Glomerular endothelial cell (primary cell): ENCODE data around the gene SDK1. TPM values are rescaled to one million over a fixed set of nuclear protein-coding genes. Genes with fewer than 3 reads are reported as not detected.

Source experiments
- DNase-seq: peaks from one replicate; pipeline ENCODE4 v3.0.0-alpha.2; 2011; ENCODE audit warnings: low read depth, low spot score; ENCODE audit errors: extremely low read depth
- total RNA-seq: library from RNA; depleted of rRNA; stranded (reverse); fragments of >200 nt; gene quantifications from 2 replicates; pipeline ENCODE4 v1.2.3, GENCODE V29; 2015

SDK1 gene
- total RNA-seq, 1 donor from 2014 or later, result 2.3 TPM

DNA sequence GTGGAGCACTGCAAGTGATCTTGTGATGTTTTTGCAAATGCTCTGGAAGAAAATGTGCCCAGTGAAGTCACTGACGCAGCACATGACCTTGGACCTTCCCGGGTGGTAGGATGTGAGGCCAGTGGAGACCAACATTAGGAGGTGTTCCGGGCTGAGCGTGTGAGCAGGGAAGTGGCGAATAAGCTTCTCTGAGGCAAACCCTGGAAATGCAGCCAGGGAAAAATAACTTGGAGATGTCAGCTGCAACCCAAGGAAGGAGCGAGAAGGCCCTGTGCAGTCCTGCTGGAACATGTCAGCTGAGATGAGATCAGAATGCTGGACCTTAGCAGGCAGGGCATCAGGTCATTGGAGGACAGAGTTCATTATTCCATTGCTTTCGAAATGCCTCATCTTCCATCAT is 18.6 kb upstream of the SDK1 start:
- no peak for DNase-seq

GRCh38 chr7:3283130-3283704 is 17.8 kb upstream of the SDK1 start:
- DNase-seq, result no peak

- no peak for DNase-seq
Measured at GRCh38 chr7:3285652-3286051, 15.4 kb upstream of the SDK1 start.

DNA sequence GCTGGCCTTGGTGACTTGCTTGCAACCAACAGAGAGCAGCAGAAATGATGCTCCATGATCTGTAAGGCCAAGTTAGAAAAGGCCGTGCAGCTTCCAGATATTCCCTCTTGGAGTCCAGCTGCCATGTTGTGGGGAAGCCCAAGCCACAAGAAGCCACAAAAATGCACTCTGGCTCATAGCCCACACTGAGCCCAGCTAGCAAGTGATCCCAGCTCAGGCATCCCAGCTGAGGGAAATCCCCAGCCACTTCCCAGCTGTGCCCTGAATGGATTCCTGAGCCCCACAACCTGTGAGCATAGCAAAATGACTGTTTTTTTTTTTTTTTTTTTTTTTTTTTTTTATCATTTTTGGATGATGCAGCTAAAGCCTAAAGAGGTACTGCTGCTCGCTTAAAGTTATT is 11.1 kb upstream of the SDK1 start:
- no peak for DNase-seq

DNA sequence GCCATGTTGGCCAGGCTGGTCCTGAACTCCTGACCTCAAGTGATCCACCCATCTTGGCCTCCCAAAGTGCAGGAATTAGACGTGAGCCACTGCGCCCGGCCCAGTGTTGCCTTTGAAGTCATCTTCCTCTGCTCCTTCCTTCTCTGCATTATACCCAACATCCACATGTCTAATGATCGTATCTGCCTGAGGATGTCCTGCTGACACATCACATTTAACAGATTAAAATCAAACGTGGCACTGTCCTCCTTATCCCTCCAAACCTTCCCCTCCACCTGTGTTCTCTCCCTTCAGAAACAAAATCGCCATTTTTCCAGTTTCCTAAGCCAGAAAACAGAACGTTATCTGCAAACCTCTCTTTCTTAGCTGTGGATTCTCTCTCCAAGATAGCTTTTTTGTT is 8.4 kb upstream of the SDK1 start:
- DNase-seq, result no peak

DNA sequence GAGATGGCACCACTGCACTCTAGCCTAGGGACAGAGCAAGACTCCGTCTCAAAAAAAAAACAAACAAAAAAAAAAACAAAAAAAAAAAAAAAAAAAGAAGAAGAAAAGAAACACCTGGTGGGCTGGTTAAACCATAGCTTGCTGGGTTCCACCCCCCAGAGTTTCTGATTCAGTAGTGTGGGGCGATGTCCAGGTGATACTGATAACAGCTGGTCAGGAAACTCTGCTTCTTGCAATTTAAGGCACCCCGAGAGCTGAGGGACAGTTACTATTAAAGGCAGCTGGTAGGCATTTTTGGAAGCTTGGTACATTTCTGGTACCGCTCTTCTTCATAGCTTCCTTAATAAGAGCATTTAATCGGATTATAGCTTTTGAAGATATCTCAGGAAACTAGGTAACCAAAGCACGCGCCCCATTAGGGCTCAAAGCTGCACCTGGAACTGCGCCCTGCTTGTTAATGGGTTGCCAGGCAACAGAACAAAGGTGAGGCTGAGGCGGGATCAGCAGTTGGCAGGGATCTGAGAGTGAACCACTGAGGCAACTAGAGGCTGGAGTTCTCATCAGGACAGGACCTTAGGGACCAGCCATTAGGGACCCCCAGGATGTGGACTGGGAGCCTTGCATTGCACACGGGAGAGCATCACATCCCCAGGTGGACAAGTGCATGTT is 6.5 kb upstream of the SDK1 start:
- DNase-seq, result no peak

DNA sequence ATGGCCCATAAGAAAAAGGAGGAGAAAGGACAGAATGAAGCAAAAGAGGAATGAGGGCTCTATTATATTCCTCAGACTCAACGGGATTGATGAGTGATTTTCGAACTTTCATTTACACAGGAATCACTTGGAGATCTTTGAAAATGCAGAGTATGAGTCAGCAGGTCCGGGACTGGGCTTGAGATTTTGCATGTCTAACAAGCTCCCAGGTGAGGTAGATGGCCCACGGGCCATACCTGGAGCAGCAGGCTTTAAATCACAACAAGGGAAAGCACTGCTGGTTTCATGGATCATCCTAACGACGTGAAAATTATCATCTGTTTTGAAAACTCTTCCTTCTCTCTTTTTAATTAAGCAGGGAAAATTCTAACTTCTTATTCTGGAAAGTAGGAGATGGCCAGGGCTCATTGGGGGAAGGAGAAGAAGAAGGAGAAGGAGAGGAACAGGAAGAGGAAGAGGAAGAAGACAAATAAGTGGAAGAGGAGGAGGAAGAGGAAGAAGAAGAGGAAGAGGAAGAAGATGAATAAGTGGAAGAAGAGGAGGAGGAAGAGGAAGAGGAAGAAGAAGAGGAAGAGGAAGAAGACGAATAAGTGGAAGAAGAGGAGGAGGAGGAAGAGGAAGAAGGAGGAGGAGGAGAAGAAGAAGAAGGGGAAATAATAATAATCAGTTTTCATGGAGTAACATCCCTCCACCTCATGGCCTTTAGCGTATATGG is 3.8 kb upstream of the SDK1 start:
- no peak for DNase-seq

- DNase-seq, result no peak
Measured at GRCh38 chr7:3300221-3300650, 816 bp upstream of the SDK1 start.

- DNase-seq, result no peak
Measured at GRCh38 chr7:3301449-3301731, 338 bp downstream of the SDK1 start.

DNA sequence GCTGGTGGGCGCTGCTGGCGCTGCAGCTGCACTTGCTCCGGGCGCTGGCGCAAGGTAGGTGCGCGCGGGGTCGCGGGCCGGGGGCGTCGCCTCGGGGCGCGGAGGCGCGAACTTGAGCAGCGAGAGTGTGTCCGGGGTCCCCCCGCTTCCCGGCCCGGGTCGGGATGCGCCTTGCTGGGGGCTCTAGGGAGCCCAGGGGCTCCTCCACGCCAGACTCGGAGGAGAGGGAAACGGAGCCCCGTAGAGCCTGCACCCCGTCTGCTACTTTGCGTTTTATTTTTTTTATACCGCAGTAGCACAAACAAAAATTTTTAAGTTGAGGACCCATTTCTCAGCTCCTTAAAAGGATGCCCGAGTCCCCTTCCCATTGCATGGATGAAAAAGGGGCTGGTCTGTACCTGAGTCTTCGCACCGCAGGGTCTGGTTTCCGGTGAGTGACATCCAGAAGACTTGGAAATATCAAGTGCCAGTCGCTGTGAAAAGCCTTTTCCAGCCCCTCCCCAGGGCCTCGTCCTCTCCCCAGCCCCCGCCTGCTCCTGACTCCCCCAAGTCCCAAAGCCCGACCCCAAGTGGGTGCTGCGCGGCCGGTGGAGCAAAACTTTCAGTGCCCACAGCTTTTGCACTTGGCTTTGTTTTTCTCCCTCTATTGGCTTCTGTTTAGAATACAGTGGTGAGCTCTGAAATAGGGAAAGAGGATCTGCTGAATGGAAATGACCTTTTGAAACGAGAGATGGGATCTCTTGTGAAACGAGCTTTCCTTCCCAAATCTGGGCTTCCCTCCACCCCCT is 973 bp downstream of the SDK1 start:
- no peak for DNase-seq

DNA sequence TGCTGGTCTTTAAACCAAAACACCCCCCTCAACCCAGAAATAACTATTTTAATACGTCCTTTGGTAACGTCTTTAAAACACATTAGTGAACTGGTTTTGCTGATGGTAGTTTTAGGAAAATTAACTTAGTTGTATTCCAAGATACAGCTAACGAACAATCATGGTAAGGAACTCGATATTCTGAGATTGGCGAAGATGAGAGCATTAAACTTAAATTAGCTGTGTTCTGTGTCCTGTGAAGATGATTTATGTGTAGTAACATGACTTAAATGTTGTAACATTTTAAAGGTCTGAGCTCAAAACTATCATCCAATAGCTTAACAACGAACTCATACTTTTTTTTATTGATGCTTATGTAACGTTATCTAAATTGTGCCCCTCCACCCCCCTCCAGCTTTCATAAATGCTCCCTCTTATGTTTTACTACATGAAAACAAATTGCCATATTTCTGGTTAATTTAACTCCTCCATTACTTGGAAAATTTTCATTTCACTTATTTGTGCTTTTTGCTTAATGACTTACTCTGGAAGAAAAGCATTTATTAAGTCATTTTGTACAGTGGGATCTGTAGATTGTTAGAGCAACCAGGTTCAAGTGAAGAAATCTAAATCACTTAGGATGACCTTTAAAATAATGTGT is 1.7 kb downstream of the SDK1 start:
- no peak for DNase-seq

DNA sequence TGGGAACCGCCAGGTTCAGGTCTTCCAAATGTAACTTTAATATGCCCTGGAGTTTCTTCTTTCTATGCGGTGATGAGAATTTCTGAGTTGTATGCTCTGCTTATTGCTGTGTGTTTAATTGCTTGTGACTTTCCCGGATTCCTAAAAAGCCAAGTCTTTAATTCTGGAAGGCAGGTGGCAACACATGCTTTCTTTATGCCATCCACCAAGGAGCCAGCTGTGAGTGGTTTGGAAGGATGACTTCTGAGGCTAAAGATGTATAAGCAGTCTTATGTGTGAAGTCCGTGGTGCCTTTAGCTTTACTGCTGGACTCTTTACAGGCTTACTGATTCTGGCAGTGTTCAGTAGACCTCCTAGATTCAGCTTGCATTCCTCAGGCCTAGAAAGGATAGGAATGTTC is 3.1 kb downstream of the SDK1 start:
- DNase-seq, result no peak

DNA sequence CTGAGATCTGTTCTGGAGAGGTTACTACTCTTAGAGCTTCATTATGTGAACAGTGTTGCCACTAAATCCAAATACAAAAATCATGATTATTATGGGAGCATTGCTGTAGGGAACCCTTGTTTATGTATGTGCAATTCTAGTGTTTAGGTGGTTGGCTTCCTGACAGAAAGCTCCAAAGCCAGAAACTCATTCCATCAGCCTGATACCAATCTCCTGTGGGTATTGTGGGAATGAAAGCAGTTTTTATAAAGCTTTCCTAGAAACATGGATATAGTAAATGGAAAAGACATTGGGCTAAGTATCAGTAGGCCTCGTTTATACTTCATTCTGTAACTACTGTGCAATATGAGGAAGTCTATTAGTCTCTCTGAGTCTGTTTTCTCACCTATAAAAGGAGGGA is 6.4 kb downstream of the SDK1 start:
- no peak for DNase-seq

- DNase-seq, result no peak
Measured at GRCh38 chr7:3309140-3309539, 8.1 kb downstream of the SDK1 start.

- DNase-seq, result no peak
Measured at GRCh38 chr7:3309956-3310355, 8.9 kb downstream of the SDK1 start.

DNA sequence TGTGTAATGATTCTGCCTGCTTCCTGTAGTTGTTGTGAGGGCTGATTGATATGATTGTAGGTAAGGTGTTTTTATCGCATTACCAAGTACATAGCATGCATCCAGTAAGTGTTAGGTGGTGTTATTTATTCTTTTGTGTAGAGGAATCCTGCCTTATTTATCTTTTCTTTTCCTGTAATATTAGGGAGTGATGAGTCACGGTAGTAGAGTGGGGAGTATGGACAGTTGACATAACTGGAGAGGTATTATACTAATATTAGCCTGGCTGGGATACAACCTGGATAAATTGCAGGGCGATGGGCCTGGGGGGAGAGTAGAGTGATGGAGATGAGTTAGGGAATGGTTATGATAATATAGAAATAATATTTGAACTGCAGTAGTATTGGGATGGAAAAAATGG is 9.8 kb downstream of the SDK1 start:
- no peak for DNase-seq

DNA sequence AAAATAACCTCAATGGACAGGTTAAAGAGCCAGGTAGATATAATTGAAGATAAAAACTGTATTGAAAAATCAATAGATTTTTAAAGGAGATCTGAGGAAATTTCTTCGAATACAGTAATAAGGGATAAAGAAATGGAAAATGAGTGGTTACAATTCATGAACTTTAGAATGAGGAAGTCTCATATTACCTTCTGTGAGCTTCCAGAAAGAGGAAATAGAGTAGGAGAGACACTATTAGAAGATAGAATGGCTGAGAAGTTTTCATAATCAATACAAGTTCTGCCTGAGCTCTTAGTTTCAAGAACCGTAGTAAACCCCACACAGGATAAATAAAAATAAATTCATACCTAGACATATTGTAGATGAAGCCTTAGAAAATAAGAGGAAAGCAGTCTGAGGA is 11.5 kb downstream of the SDK1 start:
- DNase-seq, result no peak

DNA sequence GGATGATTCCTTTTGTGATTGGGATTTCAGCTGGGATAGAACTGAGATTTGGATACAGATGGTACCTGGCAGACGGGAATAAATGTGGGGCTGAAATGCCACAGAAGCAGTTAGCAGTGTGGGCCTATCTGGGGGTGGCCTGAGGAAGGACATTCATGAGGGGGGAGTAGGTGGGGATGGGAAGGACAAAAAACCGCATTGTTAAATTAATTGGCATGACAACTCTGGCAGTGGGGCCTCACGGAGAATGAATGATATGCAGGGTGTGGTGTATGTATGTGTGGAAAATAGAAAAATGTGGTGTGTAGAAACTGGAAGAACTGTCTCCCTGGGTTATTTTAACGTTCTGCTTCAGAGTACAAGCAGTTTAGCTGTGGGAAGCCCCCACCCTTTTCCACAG is 17.8 kb downstream of the SDK1 start:
- DNase-seq, result no peak

DNA sequence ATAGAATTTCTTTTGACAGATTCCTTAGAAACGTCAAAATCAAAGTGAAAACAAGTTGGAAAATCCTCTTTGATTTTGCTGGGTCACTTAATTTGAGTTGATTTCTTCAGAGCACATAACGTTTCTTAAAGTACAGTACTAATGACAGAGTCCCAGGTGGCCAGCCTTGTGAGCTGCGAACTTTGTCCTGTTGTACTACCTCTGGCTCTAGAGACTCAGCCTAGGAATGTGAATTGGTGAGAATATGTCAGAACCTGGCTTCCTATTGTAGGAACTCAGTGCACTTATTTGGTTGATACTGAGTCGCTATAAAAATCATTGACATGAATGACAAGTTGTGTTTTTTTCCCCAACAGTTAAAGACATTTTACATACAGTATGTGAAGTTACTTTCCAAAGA is 20.2 kb downstream of the SDK1 start:
- no peak for DNase-seq

DNA sequence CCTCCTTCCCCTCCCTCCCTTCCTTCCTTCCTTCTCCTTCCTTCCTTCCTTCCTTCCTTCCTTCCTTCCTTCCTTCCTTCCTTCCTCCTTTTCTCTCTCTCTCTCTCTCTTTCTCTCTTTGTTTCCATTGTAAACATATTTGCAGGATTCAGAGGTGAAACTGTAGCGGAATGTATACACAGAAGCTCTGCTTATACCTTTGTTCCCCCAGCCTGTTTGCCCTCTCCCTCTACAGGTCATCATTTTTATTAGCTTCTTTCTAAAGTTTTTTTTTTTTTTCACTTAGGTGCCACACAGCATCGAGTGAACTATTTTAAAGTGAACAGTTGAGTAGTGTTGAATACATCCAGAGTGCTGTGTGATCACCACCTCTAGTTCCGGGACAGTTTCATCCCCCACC is 20.7 kb downstream of the SDK1 start:
- no peak for DNase-seq

DNA sequence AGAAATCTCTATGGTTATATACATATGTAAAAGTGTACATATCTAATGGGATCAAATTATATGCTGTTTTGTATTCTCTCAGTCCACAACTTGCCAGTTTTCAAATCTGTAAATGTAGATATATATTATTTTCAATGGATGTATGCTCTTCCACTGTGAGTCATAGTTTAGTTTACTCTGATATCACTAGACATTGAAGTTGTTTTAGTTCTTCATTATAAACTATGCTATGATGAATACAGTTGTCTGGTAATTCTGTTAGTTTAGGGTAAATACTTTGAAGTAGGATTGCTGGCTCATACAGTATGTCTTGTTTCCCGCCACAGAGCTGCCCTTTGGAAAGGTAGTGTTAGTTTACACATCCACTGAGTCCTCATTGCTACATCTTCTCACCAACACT is 25.2 kb downstream of the SDK1 start:
- no peak for DNase-seq
